ENCODE data around the gene IMPDH1. TPM values are rescaled to one million over a fixed set of nuclear protein-coding genes. Genes with fewer than 3 reads are reported as not detected.

Gene IMPDH1
- total RNA-seq, 4 donors from 2014 or later, result 43.1 to 68.5 (median 47.4) TPM

- WGBS, result 77% methylated on average over 11 of the region's 11 CpGs
- H3K27me3 ChIP-seq, result no peaks in the 10 kb centered on the region
- peaks cover 62% of the 10 kb centered on the region for H3K4me1 ChIP-seq
- peak overlapping the region; percentile 79 for H3K4me3 ChIP-seq
- peak overlapping the region; percentile 84 for H3K27ac ChIP-seq
- no peak for DNase-seq (ENCODE audit: low spot score in 2 of 2)
- H3K9me3 ChIP-seq, result no peaks in the 10 kb centered on the region
- H3K36me3 ChIP-seq, result peaks cover 2% of the 10 kb centered on the region
- TF ChIP-seq EP300 (IDR thresholded peaks at IDR 0.05) (no peak), POLR2A (IDR thresholded peaks at IDR 0.05) (no peak), POLR2AphosphoS5 (IDR thresholded peaks at IDR 0.05) (no peak), CTCF (IDR thresholded peaks at IDR 0.05) (no peak)
These were observed 1.8 kb downstream of the IMPDH1 start for GRCh38 chr7:128407751-128408708.

- no peak overlapping the region for H3K27ac ChIP-seq
- TF ChIP-seq CTCF (IDR thresholded peaks at IDR 0.05), result no peak
- no peak for TF ChIP-seq POLR2AphosphoS5 (IDR thresholded peaks at IDR 0.05)
- no peak for TF ChIP-seq EP300 (IDR thresholded peaks at IDR 0.05)
- no peak for TF ChIP-seq POLR2A (IDR thresholded peaks at IDR 0.05)
- H3K4me3 ChIP-seq, result no peak overlapping the region
- no peaks in the 10 kb centered on the region for H3K9me3 ChIP-seq
- H3K4me1 ChIP-seq, result peaks cover 62% of the 10 kb centered on the region
- H3K27me3 ChIP-seq, result no peaks in the 10 kb centered on the region
- H3K36me3 ChIP-seq, result peaks cover 3% of the 10 kb centered on the region
- DNase-seq (ENCODE audit: low spot score in 2 of 2), result no peak
- no CpG with 5 or more reads among the region's 7 CpGs for WGBS
These were observed 2.6 kb downstream of the IMPDH1 start for GRCh38 chr7:128407233-128407589.

- H3K36me3 ChIP-seq, result peaks cover 6% of the 10 kb centered on the region
- H3K27ac ChIP-seq, result no peak overlapping the region
- WGBS, result 47% methylated on average over 15 of the region's 17 CpGs
- H3K4me3 ChIP-seq, result peak overlapping the region; percentile 87
- DNase-seq (ENCODE audit: low spot score in 2 of 2), result no peak
- TF ChIP-seq POLR2A (IDR thresholded peaks at IDR 0.05) (no peak), CTCF (IDR thresholded peaks at IDR 0.05) (no peak), EP300 (IDR thresholded peaks at IDR 0.05) (no peak), POLR2AphosphoS5 (IDR thresholded peaks at IDR 0.05) (no peak)
- peaks cover 62% of the 10 kb centered on the region for H3K4me1 ChIP-seq
- H3K27me3 ChIP-seq, result no peaks in the 10 kb centered on the region
- H3K9me3 ChIP-seq, result no peaks in the 10 kb centered on the region
These were observed 3.2 kb downstream of the IMPDH1 start for GRCh38 chr7:128406314-128407232.

- H3K27me3 ChIP-seq, result no peaks in the 10 kb centered on the region
- H3K4me3 ChIP-seq, result peak overlapping the region; percentile 87
- no peak for DNase-seq (ENCODE audit: low spot score in 2 of 2)
- H3K36me3 ChIP-seq, result peaks cover 15% of the 10 kb centered on the region
- peak overlapping the region; percentile 69 for H3K27ac ChIP-seq
- no peaks in the 10 kb centered on the region for H3K9me3 ChIP-seq
- TF ChIP-seq EP300 (IDR thresholded peaks at IDR 0.05) (no peak), POLR2A (IDR thresholded peaks at IDR 0.05) (no peak), POLR2AphosphoS5 (IDR thresholded peaks at IDR 0.05) (no peak), CTCF (IDR thresholded peaks at IDR 0.05) (no peak)
- H3K4me1 ChIP-seq, result peaks cover 59% of the 10 kb centered on the region
- 0% methylated on average over 2 of the region's 107 CpGs for WGBS
These were observed 4.1 kb downstream of the IMPDH1 start for GRCh38 chr7:128405471-128406313.

All from suprapubic skin (tissue), 4 donors.